ENCODE measurements around the gene MRGPRG.

MRGPRG gene

DNA sequence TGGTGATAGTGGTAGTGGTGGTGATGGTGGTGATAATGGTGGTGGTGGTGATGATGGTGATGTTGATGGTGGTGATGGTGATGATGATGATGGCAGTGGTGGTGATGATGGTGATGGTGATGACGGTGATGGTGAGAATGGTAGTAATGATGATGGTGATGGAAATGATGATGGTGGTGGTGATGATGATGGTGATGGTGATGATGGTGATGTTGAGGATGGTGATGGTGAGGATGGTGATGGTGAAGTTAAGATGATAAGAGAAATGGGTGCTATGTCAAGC is 11.8 kb downstream of the MRGPRG start:
- no peak for FAIRE-seq

DNA sequence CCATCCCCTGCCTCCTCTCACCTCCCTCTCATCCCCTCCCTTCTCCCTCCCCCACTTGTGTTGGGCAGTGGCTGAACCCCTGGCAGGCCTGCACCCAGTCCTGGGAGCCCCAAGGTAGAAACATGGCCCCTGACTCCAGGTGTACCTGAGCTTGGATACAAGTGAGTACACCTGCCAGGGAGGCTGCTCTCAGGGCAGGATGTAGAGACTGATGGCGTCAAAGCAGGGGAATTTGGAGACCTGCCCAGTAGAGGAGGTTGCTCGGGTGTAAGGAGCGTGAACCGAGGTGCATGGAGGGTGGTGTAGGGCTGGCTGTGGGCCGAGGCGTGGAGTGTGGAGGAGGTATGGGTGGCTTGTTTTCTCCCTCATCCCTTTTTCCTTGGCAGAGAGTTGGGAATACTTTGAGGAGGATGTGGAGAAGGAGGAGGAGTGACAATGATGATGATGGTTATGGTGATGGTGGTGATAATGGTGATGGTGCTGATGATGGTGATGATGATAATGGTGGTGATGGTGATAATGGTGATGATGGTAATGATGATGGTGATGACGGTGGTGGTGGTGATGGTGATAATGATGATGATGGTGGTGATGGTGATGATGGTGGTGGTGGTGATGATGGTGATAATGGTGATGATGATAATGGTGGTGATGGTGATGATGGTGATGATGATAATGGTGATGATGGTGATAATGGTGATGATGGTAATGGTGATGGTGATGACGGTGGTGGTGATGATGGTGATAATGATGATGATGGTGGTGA is 12.3 kb downstream of the MRGPRG start:
- no peak for FAIRE-seq

DNA sequence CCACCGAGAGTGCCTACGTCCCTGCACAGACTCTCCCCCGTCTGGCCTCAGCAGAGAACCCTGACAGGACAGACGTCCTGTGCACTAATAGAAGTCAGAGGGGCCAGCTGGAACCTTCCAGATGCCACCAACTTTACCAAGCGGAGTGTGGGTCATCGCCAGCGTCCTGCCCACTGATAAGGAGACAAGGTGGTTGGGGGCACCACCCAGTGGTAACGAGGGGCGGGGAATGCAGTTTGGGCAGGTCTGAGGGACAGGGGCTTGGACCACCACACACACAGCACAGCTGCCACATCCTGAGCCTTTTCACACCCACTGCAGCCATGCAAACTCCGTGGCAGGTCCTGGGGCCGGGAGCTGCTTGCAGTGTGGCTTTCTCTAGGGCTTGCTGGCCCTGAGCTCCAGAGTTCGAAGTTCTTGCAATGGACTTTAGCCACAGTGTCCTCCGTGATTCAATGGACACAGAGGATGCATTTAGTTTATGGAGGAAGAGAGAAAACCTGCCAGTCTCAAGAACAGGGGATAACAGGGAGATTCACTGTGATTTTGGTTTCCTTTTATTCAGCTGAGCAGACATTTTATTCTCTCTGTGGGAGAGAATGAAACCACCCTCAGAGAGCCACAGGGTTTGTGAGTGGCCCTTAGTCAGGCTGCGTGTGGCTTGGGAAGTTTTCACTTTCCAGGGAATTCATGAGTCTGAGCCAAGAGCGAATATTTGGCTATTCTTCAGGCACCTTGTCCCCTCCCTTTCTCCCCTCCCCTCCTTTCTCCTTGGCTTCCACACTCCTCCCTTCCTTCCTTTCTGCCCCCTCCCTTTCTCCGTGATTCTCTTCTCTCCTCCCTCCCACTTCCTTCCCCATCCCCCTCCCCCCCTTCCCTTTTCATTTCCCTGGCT is 13.1 kb downstream of the MRGPRG start:
- FAIRE-seq: no peak

DNA sequence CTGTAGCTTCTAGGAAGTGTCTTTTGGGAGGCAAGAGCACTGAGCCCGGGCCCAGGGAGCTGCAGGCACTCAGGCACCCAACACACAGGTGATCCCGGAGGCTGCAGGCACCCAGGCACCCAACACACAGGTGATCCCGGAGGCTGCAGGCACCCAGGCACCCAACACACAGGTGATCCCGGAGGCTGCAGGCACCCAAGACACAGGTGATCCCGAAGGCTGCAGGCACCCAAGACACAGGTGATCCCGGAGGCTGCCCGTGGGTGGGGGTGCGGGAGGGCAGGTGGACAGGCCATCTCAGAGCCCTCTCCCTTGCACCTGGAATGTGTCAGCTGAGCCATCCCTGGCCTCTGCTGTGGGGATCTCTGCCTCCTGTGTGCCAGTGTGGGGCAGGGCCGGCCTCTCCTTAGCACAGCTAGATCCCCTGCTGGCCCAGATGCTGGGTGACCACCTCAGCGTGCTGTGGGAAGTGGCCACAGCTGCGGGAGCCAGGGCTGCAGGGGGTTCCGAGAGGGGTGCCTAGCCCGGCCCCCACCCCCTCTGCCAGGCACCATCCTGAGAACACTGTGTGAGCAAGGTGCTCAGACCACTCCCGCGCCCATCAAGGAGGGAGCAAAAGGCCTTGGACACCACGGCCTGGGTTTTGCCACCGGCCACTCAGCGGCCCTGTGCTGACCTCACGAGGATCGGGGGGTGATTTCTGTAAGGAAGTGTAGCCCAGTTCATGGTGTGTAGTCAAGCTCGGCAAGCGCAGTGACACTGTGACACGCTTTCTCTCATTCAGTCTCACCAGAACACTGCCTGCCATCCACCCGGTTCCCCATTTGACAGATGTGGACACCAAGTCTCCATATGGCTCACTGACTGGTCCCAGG is 14.2 kb downstream of the MRGPRG start:
- FAIRE-seq: no peak

DNA sequence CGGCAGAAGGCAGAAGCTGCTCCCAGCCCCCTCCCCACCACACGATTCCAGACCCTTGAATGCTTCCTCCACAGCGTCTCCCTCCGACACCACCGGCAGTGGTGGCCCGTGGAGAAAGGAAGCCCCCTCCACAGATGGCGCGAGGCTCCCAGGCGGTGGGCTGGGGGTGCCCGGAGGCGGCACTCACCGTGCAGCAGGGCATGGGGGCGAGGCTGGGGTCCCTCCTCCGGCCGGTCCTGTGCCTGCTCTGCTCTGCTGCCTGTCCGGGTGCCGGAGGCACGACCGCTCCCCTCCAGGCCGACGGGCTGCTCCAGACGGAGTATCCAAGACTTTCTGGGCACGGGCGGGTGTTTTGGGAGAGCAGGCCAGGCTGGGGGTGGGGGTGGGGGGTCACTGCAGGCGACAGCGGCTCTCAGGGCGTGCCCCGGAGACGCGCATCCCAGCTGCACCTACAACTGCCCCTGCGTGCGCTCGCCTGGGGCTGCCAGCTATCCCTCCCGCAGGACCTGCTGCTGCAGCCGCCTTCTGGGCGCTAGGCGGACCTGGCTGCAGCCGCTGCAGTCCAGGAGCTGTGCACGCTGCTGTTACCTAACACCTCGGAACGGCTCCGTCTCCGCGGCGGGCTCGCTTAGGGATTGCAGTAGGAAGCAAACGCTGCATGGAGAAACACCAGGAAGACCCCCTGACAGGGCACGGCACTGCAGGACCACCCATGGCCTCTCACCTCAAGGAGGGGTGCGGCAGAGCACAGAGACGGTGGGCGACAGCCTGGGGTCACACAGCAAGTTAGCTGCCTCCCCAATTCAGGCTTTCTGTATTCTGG is 15.2 kb downstream of the MRGPRG start:
- no peak for FAIRE-seq

DNA sequence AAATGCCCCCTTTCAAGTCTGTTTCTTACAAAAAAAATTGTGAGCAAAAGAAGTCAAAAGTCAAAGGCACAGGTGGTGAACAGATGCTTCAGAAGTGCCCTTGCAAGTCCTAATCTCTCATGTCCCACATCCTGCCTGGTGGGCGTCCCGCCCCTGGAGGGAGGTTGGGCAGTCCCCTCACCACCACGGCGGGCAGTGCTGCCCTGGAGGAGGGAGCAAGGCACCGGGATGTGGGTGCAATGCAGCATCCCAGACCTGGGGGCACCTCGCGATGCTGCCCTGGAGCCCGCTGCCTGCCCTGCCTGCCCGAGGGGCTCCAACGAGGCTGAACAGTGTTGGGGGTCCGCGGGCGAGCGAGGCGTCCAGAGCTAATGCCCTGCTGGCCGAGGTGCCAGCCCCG is 15.9 kb downstream of the MRGPRG start:
- FAIRE-seq: no peak

DNA sequence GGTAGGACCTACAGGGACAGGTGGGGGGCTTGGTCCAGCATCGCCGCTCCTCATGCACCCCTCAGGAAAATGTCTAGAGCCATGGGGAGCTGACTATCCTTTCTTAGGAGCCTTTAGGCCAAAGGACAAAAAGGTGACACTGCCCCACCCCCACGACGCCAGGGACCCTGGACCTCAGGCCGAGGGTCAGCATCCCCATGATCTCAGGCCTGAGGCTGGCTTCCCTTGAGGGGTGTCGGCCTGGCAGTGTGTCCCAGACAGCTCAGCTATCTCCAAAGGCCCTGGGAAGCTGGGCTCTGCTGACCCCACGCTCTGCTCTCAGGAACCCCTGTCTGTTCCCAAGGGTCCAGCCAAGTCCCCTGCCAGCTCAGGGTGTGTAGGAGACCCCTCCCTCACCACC is 16.3 kb downstream of the MRGPRG start:
- no peak for FAIRE-seq

DNA sequence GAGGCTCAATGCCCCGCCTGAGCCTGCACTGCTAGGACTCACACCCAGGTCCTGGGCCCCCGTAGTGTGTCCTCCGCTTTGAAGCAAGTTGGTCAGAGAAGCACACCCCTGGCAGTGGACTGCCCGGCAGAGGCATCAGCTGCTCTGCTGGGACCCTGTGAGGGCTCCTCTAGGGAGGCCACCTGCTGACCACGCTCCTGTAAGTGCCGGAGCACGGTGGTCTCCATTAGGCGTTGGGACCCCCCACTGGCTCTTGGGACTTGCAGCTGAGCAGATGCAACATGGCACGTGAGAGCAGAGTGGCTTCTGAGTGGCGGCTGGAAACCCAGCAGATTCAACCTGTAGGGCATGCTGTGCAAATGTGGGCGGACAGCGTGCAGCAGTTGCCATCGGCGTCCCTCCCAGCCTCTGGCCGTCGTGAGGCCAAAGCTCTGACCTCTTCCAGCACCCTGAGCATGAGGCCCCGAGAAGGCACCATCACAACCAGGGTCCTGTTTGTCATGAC is 16.9 kb downstream of the MRGPRG start:
- FAIRE-seq: no peak

DNA sequence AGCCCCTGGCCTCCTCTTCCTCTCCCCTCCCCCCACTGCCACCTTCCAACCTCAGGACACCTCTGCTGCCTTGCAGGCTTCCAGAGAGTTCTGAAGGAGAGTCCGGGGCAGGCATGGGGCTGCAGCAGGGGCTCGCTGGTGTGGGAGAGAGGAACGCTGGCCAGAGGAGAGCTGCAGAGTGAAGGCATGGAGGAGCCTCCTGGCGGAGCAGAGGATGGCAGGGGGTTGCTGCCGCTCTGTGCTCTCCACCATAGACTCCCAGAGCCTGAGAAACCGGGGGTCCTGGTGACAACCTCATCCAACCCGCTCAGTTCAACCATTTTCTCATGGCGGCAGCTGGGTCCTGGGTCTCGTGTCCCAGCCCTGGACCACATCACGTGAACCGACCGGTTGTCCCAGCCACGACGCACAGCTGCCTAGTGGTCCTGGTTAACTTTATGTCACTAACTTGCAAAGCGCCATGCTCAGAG is 17.5 kb downstream of the MRGPRG start:
- FAIRE-seq: no peak

DNA sequence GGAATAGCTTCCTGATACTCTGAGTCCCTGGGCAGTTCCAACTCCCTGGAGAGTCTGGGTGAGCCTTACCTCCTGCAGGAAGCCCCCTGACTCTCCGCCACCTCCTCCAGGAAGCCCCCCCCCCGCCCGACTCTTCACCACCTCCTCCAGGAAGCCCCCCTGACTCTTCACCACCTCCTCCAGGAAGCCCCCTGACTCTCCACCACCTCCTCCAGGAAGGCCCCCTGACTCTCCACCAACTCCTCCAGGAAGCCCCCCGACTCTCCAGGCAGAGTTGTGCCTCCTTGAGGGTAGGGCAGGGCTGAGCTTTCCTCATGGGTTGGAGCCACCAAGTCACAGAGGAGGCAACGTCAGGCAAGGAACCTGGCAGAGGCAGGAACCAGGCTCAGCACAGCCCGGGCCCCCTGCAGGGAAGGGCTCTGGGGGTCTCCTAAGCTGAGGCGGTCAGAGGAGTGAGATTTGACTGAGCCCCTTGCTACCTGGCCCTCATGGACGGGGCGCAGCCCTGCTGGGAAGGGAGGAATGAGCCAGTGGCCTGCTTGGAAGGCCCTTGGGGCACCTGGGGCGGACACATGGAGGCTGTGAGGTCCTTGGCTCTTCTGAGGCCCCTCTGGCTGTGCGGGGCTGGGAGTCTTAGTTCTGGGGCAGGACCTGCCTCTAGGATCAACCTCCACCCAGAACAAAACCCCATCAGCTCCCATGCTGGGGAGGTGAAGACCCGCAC is 18.1 kb downstream of the MRGPRG start:
- FAIRE-seq: no peak

DNA sequence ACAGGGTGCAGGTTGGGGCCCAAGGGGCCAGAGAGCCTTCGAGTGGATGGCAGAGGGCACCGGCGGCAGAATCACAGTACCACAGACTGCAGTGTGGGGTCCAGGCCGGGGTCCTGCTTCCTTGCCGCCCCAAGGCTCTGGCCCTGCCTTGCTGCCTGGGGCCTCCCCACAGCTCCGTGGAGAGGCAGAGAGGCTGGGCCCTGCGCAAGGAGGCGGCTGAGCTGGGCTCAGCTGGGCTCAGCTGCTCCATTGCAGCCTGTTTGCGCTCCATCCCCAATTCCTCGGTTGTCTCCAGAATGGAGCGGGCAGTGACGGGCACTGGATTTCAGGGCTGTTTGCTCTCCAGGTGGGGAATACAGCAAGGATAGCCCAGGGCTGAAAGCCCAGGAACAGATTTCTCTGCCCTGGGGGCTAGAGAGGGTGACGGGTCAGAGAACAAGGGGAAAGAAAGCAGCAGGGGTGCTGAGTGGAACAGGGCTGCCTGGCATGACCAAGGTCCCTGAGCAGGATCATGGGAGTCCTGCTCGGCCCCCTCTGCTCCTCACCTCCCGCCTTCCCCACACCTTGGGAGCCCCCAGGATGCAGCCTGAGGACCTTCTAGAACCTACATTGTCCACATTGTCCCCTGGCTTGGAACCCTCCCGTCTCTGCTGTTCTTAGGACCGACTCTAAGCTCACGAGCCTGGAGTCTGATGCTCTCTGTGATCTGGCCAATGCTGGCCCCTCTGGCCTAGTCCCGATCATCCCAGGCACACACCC is 18.9 kb downstream of the MRGPRG start:
- no peak for FAIRE-seq

DNA sequence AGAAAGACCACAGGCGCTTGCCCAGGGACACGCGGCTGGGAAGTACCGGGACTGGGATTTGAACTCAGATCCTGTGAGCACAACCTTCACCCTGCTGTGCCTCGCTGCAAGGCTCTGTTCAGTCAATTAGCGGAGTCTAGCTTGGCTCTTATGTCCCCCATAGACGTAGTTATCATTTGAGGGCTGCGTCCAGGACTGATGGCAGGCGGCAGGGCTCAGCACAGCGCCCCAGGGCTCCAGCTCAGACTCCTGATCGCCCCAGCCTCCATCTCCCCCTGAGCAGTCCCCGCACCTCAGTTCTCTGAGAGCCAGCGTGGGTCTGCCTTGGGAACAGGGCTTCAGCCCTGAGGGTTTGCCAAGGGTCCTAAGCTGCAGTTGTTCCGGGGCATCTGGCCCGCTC is 19.8 kb downstream of the MRGPRG start:
- no peak for FAIRE-seq

DNA sequence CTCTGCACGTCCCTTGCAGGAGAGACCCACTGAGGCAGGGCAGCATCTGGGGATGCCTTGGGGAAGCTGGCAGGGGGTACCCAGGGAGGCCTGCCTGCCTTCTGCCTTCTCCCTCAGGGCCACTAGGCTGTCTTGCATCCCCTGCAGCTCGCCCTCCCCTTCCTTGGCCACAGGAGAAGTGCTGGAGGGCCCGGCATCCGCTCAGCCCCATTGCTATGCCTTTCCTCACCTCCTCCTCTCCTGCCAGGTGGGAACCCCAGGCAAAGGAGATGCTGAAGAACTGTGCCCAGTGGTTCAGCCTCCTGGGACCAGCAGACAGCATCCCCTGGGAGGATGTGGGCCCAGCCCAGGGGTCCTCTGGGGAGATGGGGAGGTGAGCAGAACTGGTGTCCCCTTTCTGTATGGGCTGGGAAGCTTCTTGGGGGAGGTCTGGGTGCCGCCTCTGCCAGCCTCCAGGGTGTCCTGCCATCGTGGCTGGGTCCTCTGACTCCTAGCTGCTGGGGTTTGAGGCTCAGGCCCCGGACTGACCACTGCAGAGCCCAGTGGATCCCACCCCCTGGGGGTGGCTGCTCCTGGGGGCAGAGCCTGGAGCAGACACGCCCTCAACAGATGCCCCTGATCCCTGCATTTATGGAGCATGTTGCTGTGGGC is 20.6 kb downstream of the MRGPRG start:
- FAIRE-seq: no peak

DNA sequence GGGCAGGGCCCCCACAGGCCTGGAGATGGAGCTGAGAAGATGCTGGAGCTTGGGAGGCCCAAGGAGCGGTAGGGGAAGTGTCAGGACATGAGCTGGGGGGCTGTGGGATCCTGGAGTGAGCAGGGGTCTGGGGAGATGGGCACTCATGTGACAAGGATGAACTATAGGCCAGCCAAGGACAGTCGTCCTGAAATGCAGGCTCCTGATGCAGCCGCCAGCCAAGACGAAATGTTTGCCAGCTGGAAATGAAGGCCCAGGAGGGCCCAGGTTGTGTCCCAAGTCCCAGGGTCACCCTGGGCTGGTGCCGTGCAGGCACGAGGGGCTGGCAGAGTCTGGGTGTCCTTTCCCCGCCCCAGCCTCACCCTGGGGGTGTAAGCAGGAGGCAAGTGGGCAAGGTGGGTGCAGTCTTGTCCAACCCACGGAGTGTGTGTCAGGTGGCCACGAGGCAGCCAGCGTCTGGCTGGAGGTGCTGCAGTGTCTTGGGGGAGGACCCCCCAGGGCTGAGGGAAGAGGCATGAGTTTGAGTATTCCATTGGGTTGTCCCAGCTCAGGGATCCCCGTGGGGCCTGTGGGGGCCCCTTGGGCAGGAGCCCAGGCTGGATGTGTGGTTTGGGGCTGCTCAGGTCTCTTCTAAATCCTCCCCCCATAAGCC is 21.4 kb downstream of the MRGPRG start:
- no peak for FAIRE-seq

DNA sequence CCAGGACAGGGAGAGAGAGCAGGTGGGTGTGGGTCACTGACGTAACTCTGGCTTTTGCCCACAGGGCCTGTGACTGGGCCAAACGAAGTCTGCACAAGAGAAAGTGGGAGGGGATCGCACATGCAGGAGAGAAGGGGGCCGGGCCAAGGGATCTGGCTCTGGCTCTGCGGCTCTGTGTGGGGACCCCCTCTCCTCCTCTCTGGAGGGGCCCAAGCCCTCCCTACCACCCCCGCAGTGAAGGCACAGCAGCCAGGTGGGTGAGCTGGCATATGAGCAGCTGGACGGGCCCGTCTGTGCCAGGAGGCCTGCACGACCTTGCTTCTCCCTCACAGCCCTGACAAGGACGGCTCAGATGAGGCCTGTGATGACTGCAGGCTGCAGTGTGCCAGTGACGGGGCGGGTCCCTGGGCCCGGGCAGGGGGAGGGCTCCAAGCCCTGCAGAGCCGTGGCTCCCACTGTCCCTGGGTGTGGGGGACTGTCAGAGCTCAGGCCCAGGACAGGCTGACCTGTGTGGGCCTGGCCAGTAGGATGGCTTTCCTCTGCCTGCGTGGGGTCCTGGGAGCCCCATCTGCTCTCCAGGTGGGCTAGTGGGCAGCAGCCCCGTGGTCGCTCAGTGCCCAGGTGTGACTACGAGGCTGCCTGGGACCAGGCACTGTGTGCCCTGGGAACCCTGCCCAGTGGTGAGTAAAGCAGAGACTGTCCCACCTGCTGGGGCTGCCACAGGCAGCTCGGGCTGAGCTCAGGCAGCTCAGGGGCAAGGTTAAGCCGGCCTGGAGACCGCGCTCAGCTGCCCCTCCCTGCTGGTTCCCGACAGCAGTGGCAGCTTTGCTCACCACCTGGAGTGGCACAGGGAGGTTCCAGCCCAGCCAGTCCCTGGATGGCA is 22.2 kb downstream of the MRGPRG start:
- no peak for FAIRE-seq

DNA sequence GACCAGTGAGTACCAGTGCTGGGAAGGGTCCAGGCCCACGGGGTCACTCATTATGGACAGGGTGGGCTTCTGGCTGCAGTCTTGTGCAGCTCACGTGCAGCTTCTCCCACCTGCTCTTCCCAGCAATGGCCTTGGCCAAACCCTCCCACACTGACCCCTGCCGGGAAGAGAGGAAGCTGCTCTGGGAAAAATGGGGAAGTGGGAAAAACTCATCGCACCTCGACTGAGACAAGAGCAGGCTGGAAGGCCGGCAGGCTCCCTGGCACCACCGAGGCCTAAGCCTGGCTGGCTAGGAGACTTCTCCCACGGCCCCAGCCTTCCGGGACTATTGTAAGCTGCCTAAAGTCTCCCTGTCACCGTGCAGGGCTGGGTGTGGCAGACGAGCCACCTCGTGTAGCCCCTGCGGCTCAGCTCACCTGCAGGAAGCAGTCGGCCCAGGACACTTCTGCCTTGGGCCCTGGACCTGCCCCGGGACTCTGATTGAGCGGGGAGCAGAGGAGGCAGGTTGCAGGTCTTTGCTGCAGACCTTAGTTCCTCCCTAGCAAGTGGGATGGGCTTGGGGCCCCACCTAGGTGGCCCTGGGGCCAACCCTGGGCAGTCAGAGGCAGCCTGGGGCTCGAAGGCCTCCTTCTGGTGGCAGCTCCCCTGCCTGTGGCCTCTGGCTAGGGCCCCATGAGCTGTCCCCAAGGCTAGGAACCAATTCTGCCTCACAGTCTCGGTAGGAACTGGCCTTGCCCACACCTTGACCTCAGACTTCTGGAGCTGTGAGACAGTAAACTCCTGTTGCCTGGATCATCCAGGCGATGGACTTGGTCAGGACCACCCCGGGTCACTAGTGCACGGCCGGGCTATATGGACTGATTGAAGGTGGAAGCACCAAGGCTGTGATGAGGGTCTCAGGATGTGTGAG is 23.1 kb downstream of the MRGPRG start:
- no peak for FAIRE-seq

DNA sequence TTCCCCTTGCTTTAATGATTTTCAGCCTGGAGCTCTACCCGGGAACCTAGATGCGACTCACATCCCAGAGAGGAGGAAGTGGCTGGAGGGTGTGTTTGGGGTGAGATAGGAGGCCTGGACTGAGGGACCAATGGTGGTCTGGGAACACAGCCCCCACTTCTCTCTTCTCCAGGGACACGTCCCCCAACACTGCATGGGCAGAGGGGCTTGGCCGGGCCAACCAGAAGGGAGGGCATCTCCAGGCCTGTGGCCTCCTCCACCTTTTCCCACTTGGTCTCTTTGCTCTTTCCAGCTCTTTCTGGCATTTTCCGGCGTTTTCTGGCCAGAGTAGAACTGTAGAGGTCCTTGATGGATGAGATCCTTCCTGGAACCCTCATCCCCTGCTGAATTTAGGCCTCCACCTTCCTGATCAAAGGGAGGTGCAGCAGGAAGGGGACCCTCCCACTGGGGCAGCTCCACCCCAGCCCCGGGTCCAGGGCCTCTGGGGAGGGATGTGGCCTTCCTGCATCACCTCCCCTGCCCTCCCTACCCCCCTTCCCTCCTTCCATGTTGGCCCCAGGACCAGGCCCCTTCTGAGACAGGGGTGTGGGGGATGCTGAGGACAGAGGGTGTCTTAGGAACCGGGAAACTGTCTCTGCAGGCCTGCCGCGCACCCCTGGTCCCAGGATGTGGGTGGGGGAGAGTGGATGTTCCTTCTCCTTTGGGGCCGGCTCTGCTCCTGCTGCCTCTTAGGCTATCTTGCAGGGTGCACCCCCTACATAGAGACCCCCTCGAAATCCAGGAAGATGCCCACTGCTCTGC is 24.4 kb downstream of the MRGPRG start:
- FAIRE-seq: no peak
